Activated CD8-positive, alpha-beta T cell treated with anti-CD3 and anti-CD28 coated beads for 36 hours (primary cell): ENCODE data around the gene HYI. TPM values are rescaled to one million over a fixed set of nuclear protein-coding genes. Genes with fewer than 3 reads are reported as not detected.

ENCODE experiments used
- ATAC-seq: fragments of 200-7000 bp; cut with Tn5 transposase; one replicate; pipeline ENCODE4 v1.10.0; 2021; ENCODE audit warnings: mild to moderate bottlenecking, moderate library complexity
- CTCF ChIA-PET: fragments of 350-600 bp; sonication (Branson Sonifier 250); formaldehyde crosslinking; loops from one replicate; lab custom pipeline; 2021; ENCODE audit warnings: antibody characterized with exemption; lab: Charles Lee
- POLR2A ChIA-PET: fragments of 350-600 bp; sonication (Branson Sonifier 250); formaldehyde crosslinking; loops from one replicate; lab custom pipeline; 2021; ENCODE audit warnings: antibody characterized with exemption; lab: Charles Lee
- DNase-seq: peaks from one replicate; pipeline ENCODE4 v3.0.0-alpha.2; 2020
- H3K27ac Mint-ChIP-seq: one replicate; pipeline ENCODE4 v1.8.0; 2021; ENCODE audit warnings: mild to moderate bottlenecking, mixed read lengths
- H3K27me3 Mint-ChIP-seq: one replicate; pipeline ENCODE4 v1.8.0; 2021; ENCODE audit warnings: mixed read lengths
- H3K36me3 Mint-ChIP-seq: one replicate; pipeline ENCODE4 v1.8.0; 2021; ENCODE audit warnings: low read depth, mixed read lengths
- H3K4me1 Mint-ChIP-seq: one replicate; pipeline ENCODE4 v1.8.0; 2021; ENCODE audit warnings: low read depth, mixed read lengths
- H3K4me3 Mint-ChIP-seq: one replicate; pipeline ENCODE4 v1.8.0; 2021; ENCODE audit warnings: mild to moderate bottlenecking, moderate library complexity, mixed read lengths
- H3K9me3 Mint-ChIP-seq: one replicate; pipeline ENCODE4 v1.8.0; 2021; ENCODE audit warnings: mixed read lengths
- intact Hi-C: fragments of 100-400 bp; cut with micrococcal nuclease; formaldehyde crosslinking; loops from one replicate; pipeline ENCODE4 v1.10.0; 2022
- total RNA-seq, 2 experiments: library from RNA; stranded (reverse); gene quantifications; one replicate each; pipeline ENCODE4 v1.2.3, GENCODE V29; 2021
- TF ChIP-seq, protein P1 (sequence below): fragments of 200-600 bp; IDR thresholded peaks from one replicate; pipeline ENCODE4 v1.8.0; 2022; ENCODE audit warnings: antibody characterized with exemption, mild to moderate bottlenecking

The HYI gene
- total RNA-seq, 2 experiments from 2014 or later: 4.1 to 5.6 TPM

- intact Hi-C loops: no loop called here
- TF ChIP-seq, protein P1, sequence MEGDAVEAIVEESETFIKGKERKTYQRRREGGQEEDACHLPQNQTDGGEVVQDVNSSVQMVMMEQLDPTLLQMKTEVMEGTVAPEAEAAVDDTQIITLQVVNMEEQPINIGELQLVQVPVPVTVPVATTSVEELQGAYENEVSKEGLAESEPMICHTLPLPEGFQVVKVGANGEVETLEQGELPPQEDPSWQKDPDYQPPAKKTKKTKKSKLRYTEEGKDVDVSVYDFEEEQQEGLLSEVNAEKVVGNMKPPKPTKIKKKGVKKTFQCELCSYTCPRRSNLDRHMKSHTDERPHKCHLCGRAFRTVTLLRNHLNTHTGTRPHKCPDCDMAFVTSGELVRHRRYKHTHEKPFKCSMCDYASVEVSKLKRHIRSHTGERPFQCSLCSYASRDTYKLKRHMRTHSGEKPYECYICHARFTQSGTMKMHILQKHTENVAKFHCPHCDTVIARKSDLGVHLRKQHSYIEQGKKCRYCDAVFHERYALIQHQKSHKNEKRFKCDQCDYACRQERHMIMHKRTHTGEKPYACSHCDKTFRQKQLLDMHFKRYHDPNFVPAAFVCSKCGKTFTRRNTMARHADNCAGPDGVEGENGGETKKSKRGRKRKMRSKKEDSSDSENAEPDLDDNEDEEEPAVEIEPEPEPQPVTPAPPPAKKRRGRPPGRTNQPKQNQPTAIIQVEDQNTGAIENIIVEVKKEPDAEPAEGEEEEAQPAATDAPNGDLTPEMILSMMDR: no peak
- POLR2A ChIA-PET: no interaction called here
- no peak overlapping the region for H3K27ac Mint-ChIP-seq
- no peak overlapping the region for H3K4me3 Mint-ChIP-seq
- CTCF ChIA-PET: no interaction called here
- H3K36me3 Mint-ChIP-seq: peaks cover 24% of the 10 kb centered on the region
- peaks cover 8% of the 10 kb centered on the region for H3K27me3 Mint-ChIP-seq
- H3K9me3 Mint-ChIP-seq: peaks cover 2% of the 10 kb centered on the region
- DNase-seq (no peak), ATAC-seq (no peak)
- H3K4me1 Mint-ChIP-seq: peaks cover 15% of the 10 kb centered on the region
Measured at GRCh38 chr1:43450251-43450941, 3.3 kb downstream of the HYI start.

GRCh38 chr1:43449708-43450069, 4.0 kb downstream of the HYI start:
- ATAC-seq: no peak
- DNase-seq: no peak
- Mint-ChIP-seq H3K27ac (no peak overlapping the region), H3K4me3 (no peak overlapping the region), H3K4me1 (peaks cover 14% of the 10 kb centered on the region), H3K9me3 (no peaks in the 10 kb centered on the region), H3K36me3 (peaks cover 24% of the 10 kb centered on the region), H3K27me3 (peaks cover 4% of the 10 kb centered on the region)
- TF ChIP-seq, protein P1: no peak
- ChIA-PET CTCF (no interaction called here), POLR2A (interaction anchor here (1.5 kb wide), 1 partner anchor 14 kb away, joined by 6 read pairs; no protein-coding TSS in a partner anchor)
- intact Hi-C loops: no loop called here

DNA sequence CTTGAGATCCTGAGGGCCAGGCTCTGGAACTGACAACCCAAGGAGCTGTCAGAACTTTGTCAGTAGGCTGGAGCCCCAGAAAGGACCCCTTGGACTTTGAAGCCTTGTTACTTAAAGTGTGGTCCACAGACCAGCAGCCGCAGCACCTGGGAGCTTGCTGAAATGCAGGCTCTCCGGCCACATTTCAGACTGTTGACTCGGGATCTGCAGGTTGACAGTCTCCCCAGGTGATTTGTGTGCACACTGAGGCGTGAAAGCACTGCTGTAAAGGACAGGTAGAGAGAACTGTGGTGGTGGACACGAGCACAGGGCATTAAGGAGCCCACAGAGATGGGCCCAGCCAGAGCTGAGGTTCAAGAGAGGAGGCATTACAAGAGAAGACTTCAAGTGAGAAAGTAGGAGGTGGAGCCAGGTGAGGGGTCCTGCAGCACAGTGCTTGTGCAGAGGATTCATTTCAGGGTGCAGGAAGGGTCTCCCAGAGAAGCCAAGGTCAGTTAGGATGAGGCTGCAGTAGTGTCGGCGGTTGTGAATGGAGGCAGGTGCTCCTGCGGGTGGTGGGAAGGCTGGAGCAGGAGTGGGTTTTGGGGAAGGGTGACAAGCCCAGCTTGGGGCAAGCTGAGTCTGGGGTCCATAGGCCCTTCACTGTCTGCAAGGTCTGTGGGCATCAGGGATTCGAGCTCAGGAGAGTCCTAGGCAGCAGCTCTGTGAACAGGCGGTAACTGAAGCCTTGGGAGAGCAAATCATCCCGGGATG, 4.6 kb downstream of the HYI start:
- Mint-ChIP-seq H3K9me3 (no peaks in the 10 kb centered on the region), H3K27ac (no peak overlapping the region), H3K4me1 (peaks cover 9% of the 10 kb centered on the region), H3K27me3 (no peaks in the 10 kb centered on the region), H3K36me3 (peaks cover 24% of the 10 kb centered on the region), H3K4me3 (no peak overlapping the region)
- ChIA-PET CTCF (no interaction called here), POLR2A (interaction anchor here (1.5 kb wide), 1 partner anchor 13 kb away, joined by 6 read pairs; no protein-coding TSS in a partner anchor)
- intact Hi-C loops: no loop called here
- DNase-seq (no peak), ATAC-seq (no peak)
- TF ChIP-seq, protein P1: no peak

GRCh38 chr1:43447891-43448708, 5.6 kb downstream of the HYI start:
- ChIA-PET POLR2A (interaction anchor here (1.5 kb wide), 1 partner anchor 12 kb away, joined by 6 read pairs; no protein-coding TSS in a partner anchor), CTCF (no interaction called here)
- Mint-ChIP-seq H3K4me3 (no peak overlapping the region), H3K9me3 (no peaks in the 10 kb centered on the region), H3K4me1 (peaks cover 6% of the 10 kb centered on the region), H3K27ac (no peak overlapping the region), H3K36me3 (peaks cover 29% of the 10 kb centered on the region), H3K27me3 (no peaks in the 10 kb centered on the region)
- intact Hi-C loops: no loop called here
- no peak for DNase-seq
- TF ChIP-seq, protein P1: no peak
- ATAC-seq: no peak
